Measurements from ENCODE around the gene ARHGAP21.
"Not testable (repeated sequence)": the region's sequence is repeated elsewhere in the genome, so short reads cannot be mapped to it uniquely, and the experiment has no call there.

ARHGAP21 gene

GRCh38 chr10:24731942-24732341, 8.3 kb upstream of the ARHGAP21 start:
- in situ Hi-C loops (cut with HindIII; ENCODE audit: low sequenced_read_pairs) = no loop called here
- no peak overlapping the region for H3K4me3 ChIP-seq (ENCODE audit: low read depth, low read length)
- no peak for TF ChIP-seq CTCF (IDR thresholded peaks at IDR 0.05; ENCODE audit: low read depth, low read length, missing control alignments)
- no peak for DNase-seq (ENCODE audit: low read depth)

GRCh38 chr10:24730811-24731210, 7.1 kb upstream of the ARHGAP21 start:
- no peak overlapping the region for H3K4me3 ChIP-seq (ENCODE audit: low read depth, low read length)
- in situ Hi-C loops (cut with HindIII; ENCODE audit: low sequenced_read_pairs) = no loop called here
- no peak for DNase-seq (ENCODE audit: low read depth)
- no peak for TF ChIP-seq CTCF (IDR thresholded peaks at IDR 0.05; ENCODE audit: low read depth, low read length, missing control alignments)

- no peak for DNase-seq (ENCODE audit: low read depth)
- no peak overlapping the region for H3K4me3 ChIP-seq (ENCODE audit: low read depth, low read length)
- peak; percentile 34 for TF ChIP-seq CTCF (IDR thresholded peaks at IDR 0.05; ENCODE audit: low read depth, low read length, missing control alignments)
- in situ Hi-C loops (cut with HindIII; ENCODE audit: low sequenced_read_pairs) = loop anchor here (5.0 kb wide), 1 partner anchor 60 kb away; no protein-coding TSS in a partner anchor
Measured at GRCh38 chr10:24727786-24728185, 4.1 kb upstream of the ARHGAP21 start.

GRCh38 chr10:24726626-24727025, 2.9 kb upstream of the ARHGAP21 start:
- no peak overlapping the region for H3K4me3 ChIP-seq (ENCODE audit: low read depth, low read length)
- in situ Hi-C loops (cut with HindIII; ENCODE audit: low sequenced_read_pairs) = loop anchor here (5.0 kb wide), 1 partner anchor 61 kb away; no protein-coding TSS in a partner anchor
- no peak for TF ChIP-seq CTCF (IDR thresholded peaks at IDR 0.05; ENCODE audit: low read depth, low read length, missing control alignments)
- DNase-seq (ENCODE audit: low read depth) = no peak

GRCh38 chr10:24726029-24726428, 2.3 kb upstream of the ARHGAP21 start:
- DNase-seq (ENCODE audit: low read depth); H3K4me3 ChIP-seq (ENCODE audit: low read depth, low read length): not testable (repeated sequence)
- in situ Hi-C loops (cut with HindIII; ENCODE audit: low sequenced_read_pairs) = loop anchor here (5.0 kb wide), 1 partner anchor 61 kb away; no protein-coding TSS in a partner anchor

GRCh38 chr10:24724381-24725228, 918 bp upstream of the ARHGAP21 start:
- TF ChIP-seq CTCF (IDR thresholded peaks at IDR 0.05; ENCODE audit: low read depth, low read length, missing control alignments) = no peak
- in situ Hi-C loops (cut with HindIII; ENCODE audit: low sequenced_read_pairs) = loop anchor here (5.0 kb wide), 1 partner anchor 63 kb away; no protein-coding TSS in a partner anchor
- DNase-seq (ENCODE audit: low read depth) = peak; percentile 93
- peak overlapping the region; percentile 69 for H3K4me3 ChIP-seq (ENCODE audit: low read depth, low read length)

- H3K4me3 ChIP-seq (ENCODE audit: low read depth, low read length) = peak overlapping the region; percentile 78
- no peak for TF ChIP-seq CTCF (IDR thresholded peaks at IDR 0.05; ENCODE audit: low read depth, low read length, missing control alignments)
- DNase-seq (ENCODE audit: low read depth) = no peak
- in situ Hi-C loops (cut with HindIII; ENCODE audit: low sequenced_read_pairs) = no loop called here
Measured at GRCh38 chr10:24723386-24723787, 300 bp downstream of the ARHGAP21 start.

All from astrocyte of the cerebellum (primary cell).